GM18517 (cell line): ENCODE data around the gene PRAC2.

ENCODE experiments used
- ATAC-seq: cut with Tn5 transposase; IDR thresholded peaks from one replicate; pipeline ENCODE4 v1.9.1; 2021; ENCODE audit warnings: mild to moderate bottlenecking, moderate library complexity; ENCODE audit not compliant: unreplicated experiment

PRAC2 gene

DNA sequence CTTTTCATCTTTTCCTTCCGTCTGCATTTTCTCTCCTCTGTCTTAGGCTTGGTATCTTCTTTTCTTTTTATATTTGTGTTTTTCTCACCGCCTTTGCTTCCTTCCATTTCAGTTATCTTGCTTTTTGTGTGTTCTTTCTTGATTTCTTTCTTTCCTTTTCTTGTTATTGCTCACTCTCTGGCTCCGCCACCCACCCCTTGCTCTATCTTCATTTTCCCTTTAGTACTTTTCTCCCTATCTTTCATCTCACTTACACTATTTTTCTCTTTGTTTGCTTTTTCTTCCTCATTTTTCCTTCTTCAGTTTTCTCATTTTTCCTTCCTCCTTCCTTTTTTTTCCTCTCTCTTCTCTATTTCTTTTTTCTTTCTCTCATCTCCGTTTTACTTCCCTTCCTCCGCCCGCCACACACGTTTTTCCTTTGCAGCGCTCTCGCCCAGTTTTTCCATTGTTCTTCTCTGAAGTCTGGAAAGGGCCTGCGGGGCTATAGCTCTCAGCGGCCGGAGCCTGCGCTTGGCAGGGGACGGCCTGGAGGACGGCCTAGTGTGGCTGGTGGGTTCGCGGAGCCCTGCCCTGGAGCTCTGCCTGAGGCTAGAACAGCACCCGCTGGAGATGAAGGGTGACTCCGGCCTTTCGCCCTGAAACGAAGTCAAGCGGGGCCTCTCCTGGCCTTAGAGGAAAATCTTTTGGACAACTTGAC lies 10.8 kb downstream of the PRAC2 start:
- no peak for ATAC-seq

DNA sequence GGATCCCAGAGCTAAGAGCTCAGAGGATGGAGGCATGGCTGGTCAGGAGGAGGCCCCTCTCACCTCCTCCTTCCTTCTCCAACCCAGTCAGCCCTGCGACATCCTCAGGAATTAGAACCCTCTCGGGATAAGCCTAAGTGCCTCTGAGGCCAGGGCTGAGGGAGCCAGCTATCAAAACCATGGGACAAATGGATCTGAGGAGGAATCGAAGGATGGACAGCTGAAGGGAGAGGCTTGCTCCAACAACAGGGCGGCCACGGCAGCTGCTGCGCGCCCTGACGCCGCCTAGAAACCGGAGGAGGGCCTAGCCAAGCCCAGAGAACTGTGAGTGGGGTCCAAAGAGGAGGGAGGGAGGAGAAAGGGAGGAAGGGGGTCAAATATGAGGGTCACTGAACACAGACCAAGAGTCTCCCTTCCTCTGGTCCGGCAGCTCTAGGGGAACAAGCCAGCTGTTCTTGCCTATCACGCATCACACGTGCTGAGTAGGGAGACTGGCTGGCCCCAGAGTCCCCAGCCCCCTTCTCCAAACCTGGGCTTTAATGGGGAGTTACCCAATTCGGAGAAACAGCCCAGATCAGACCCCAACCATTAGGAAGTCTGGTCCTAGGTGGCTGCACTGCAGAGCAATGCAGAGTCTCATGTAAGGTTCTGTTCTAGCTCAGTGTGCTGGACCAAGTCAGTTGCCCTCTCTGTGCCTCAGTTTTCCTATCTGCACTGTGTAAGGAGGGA lies 11.5 kb downstream of the PRAC2 start:
- no peak for ATAC-seq

DNA sequence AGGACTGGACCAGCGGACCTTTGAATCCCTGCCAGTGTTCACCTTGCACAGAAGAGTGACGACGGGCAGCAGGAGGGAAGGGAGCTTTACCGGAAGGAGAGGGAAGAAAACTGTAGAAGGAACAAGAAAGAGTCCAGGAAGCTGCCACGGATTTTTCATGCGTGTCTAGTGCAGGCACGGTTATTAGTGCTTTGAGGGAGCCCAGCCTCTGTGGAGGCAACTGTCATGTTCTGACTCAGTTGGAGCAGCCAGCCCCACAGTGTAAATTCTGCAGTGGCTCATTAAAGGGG lies 12.0 kb downstream of the PRAC2 start:
- ATAC-seq: no peak

DNA sequence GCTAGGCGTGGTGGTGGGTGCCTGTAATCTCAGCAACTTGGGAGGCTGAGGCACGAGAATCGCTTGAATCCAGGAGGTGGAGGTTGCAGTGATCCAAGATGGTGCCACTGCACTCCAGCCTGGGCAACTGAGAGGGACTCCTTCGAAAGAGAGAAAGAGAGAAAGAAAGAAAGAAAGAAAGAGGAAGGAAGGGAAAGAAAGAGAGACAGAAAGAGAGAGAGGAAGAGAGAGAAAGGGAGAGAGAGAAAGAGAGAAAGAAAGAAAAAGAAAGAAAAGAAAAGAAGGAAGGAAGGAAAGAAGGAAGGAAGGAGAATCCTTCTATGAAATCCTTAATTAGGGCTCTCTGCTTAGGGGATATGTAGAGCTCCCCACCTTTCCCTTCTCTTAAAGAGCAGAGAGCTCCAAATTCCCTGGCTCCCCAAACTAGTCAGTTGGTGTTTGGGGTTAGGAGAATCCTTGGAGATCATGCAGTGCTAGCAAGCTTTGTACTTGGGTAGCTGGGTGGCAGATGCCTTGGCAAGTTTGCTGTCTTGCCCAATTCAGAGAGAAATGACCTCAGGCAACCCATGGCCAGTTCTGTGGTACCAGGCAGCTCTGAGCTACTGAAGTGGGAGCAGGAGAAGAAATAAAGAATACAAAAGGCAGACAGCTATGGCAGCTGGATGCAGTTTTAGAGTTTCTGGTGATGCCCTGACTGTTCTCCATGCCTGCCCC lies 14.5 kb downstream of the PRAC2 start:
- no peak for ATAC-seq

DNA sequence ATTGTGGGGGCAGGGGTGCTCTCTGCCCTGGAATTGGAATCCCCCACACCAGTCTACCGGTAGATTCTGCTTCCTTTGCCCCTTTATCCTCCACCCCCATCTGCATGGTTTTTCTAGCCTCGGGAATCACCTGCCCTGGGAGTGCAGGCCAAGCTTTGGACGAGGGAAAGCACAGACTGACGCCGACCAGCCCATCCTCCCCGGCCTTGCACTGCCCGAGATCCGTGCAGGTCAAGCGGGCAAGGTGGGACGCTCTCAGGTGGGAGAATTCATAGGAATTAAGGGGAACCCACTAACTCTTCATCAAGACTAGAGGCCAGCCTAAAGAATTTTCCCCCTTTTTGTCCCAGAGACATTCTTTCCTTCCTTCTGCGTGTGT lies 15.4 kb downstream of the PRAC2 start:
- no peak for ATAC-seq

DNA sequence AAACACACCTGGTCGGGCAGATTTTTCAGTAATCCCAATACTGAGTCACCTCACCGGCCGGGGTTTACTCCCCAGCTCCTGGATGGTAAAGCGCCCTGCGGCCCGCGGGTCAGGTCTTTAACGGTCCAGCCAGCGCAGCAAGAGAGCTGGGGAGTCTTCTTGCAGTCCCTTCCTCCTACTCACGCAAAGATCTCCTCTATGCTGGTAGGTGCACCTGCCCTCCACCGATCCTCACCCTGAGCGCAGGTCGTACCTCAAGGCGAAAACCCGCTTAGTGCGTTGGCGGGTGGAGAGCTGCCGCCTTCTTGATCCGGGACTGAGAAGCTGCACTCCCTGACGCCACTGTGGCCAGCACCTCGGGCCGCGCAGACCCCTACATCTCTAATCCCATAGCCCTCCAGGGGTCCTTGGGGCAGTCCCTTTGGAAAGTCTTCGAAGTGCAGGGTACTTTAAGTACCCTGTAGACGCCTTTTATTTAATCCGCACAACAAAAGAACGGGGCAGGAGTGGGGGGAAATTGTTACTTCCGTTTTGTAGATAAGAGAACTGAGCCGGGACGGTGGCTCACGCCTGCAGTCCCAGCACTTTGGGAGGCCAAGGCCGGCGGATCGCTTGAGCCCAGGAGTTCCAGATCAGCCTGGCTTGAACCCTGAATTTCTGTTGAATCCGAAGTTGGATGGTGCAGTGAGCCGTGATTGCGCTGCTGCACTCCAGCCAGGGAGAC lies 16.0 kb downstream of the PRAC2 start:
- no peak for ATAC-seq

DNA sequence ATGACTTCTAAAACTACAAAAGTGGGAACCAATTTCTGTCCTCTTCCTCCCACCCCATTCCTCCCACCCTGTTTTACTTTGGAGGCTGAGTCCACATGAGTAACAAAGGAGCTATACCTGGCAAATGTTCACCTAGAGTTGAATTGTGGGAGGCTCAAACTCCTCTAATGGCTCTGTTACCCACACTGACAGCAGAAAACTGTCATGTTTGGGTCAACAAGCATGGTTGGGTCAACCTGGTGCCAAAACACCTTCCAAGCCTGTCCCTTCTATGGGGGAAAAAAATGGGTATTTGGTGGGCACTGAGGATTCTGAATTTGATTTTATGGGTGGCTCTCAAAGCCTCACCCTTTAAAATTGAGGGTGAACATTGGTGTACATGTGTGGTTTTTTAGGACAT lies 17.6 kb downstream of the PRAC2 start:
- ATAC-seq: no peak

DNA sequence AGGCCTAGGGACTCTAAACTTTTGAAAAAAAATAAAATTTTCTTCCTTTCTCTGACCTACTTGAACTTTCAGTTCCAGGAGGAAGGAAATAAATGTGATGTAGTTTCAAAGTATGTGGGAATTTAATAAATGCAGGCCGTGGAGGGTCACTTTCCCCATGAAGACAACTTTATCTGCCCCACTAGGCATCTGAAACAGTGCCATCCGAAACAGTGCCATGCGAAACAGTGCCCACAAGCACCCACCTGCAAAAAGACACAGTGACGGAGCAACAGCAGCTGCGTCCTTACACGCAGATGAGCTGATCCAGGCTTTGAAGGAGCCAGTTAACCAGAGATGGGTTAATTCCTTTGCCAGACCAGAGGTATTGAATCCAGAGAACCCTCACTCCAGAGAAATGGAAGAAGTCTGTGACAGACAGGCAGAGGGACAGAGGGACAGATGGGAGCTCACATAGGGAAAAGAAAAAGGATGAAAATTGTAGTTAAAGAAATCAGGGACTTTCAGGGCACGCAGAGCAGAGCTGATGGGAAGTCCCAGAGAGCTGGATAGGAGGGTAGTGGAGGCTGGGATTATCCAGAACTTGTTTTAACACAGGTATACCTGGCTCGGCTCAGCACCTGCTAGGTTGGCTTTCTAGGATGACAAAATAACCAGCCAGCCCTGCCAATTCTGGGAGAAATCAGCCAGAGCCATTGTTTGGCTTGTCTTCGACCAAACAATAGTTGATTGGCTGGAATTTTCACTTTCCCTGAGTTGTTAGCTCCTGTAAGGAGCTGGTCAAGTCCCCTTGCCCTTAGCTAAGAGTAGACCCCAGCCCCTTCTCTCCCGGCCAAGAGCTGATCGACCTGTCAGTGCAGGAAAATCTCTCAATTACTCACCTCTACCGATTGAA lies 22.6 kb downstream of the PRAC2 start:
- ATAC-seq: no peak

DNA sequence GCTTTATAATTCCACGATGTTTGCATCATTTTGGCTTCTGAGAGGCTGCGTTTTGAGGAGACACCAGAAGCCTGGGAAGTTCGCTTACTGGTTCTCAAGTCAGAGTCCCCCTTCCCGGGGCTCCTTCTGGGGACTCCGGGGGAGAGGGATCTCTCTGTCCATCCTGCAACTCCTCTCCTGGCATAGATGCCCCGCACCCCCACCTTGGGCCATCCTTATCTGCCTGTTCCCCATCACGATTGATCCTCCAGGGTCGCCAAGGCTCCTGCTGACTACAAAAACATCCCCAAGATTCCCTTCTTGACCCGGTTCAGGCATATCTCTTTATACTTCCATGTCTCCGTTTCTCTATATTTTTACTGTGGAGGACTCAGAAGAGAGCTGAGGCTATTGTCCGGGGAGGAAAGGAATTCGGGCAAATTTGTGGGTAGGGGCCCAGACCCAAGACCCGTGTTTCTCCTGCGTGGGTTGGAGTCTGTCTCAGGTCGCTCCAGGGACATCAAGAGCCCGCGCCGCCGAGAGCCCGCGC lies 24.0 kb downstream of the PRAC2 start:
- ATAC-seq: no peak

DNA sequence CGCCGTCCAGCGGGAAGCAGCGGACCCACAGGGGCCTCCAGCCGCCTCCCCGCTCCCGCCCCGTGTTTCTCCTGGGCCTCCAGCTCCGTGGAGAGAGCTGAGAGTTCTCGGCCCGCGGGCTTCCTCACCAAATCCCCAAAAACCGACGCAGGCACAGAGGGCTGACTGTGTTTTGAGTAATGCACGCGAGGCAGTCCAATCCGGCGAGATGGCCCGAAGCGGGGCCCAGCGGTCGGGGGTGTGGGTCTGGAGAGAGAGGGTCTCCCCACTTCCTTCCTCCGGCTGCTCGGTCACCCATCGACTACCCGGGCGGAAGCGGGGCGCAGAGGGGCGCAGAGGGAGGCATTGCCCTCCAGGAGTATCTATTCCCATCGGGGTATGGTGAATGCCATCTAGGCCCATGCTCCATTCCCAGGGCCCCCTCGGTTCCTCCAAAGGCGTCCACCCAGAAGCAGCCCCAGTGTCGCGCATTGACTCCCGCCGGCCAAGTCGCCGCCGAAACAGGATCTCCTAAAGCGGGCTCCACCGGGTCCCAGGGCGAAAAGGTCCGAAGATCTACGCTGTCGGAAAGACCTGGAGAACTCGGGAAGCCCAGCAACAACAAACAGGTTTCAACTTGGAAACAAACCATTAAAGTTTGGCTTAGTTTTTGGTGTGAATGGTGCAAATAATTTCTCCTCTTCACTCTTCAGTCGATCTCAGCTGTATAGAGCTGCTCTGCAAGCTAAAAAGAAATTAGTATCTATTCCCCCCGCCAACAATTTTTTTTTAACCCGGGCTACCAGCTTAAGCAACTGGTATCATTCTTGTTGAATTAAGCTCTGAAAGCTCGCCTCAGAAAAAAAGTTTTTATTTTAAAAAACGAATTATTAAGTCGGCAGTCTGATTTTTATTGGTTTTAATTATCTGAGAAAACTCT lies 24.7 kb downstream of the PRAC2 start:
- no peak for ATAC-seq

DNA sequence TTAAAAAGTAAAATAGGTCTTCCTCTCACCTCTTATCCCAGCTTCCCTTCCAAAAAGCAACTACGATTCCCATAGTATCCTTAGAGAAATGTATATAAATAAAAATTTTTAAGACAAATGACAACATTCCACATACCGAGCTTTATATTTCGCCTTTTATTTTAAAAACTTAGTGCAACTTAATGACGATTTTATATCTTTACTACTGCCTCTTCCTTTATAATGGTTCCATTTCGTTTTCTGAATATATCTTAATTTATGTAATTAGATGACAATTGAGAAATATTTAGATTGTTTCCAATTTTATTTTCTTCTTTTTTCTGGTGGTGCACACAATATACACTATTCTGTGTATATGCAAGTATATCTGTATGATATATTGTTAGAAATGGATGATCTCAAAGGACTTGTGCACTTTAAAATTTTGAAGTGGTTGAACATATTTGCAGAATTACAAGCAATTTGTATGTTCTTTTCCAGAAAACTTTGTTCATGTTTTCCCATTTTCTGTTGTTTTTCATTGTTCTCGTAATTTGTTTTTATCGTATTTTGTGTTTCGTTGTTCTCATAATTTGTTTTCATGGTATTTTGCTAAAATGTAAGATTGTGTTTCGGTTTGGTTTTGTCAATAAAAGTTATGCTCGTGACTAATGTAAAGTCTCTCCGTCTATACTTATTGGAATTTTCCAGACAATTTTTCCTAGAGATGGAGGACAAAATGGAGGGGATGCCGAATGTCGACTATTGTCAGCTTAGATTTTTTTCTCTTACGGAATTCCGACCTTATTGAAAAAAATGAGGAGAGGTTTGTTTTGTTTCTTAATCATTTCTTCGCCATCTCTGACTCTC lies 26.0 kb downstream of the PRAC2 start:
- no peak for ATAC-seq

DNA sequence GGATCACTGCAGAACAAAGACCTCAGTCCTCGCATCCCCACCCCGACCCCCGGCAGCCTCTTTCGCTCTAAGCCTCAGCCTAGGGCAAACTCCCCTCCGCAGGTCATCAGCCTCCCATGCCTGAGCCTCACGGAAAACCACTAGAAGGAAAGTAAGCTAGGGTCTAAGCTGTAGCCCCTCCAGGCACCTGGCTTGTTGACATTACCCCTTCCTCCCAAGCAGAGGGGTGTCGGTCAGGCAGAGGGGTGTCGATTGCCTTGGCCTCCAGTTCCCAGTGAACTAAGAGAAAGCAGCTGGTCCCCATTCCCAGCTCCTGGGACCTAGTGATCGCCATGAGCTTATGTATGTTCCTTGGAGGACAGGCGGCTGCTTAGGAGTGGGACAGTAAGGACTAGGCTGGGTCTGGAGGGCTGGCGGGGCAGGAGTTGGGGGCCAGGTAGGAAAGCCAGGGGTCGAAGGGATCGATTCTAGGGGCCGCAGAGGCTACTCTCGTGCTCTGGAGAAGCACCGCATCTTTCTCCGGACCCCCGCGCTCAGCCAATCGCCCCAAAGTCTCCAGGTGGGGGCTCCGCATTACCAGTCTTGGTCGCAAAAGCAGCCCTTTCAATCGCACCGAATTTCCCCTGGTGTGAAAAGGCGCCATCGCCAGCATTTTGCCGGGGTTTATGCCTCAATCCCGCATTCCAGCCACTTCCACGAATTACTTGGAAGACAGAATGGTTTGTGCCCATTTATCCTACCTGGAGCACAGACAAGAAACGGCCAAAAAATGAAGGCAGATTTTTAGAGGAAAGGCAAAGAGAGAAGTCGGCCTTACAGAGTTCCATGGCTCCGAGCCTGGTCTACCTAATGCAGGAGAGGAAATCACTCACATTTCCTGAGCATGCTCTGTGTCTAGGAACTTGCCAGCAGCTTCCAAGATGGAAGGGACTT lies 26.9 kb downstream of the PRAC2 start:
- ATAC-seq: no peak

DNA sequence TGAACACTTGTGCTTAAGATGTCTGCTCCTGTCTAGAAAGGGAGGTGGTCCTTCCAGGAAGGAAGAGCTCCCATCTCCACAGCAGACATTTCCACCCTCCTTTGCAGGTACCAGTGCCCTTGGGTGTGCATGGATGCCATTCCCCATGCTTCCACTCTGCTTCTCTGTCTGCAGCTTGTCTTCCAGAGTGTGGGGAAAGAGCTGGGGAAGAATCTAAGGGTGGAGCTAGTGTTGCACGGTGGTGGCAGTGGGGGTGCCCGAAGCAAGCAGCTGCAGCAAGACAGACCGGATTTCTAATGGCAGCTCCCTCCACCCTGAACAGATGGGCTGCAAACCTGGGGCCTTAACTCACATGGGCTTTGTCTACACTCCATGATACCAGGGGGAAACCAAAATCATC lies 28.2 kb downstream of the PRAC2 start:
- ATAC-seq: no peak

DNA sequence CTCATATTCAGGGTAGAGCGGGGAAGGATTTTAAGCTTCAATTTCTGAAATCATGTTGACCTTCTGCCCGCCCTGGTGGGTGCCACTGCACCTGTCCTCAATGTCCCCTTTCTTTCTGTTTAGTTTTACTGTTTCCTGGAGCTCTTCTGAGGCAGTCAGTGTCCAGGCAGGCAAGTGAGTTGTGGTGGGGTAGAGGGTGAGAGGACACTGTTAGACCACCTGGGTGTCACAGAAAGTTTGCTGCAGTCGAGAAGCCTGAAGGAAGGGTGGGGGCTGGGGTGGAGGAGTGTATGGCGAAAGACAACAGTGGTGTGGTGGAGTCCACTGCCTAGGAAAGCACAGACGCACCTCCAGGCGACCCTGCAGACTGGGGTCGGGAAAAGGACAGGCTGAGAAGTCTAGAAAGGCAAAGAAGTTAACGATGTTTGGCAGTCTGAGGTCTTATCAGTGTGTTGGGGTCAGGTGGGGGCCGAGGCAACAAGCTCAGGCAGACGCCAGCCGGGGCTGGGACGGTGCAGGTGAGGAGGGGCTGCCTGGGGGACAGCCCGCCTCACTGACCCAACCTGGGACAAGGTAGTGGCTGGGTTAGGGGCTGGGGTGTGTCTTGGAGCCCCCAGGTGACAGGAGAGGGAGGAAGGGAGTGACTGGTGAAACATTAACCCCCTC lies 28.9 kb downstream of the PRAC2 start:
- ATAC-seq: no peak

DNA sequence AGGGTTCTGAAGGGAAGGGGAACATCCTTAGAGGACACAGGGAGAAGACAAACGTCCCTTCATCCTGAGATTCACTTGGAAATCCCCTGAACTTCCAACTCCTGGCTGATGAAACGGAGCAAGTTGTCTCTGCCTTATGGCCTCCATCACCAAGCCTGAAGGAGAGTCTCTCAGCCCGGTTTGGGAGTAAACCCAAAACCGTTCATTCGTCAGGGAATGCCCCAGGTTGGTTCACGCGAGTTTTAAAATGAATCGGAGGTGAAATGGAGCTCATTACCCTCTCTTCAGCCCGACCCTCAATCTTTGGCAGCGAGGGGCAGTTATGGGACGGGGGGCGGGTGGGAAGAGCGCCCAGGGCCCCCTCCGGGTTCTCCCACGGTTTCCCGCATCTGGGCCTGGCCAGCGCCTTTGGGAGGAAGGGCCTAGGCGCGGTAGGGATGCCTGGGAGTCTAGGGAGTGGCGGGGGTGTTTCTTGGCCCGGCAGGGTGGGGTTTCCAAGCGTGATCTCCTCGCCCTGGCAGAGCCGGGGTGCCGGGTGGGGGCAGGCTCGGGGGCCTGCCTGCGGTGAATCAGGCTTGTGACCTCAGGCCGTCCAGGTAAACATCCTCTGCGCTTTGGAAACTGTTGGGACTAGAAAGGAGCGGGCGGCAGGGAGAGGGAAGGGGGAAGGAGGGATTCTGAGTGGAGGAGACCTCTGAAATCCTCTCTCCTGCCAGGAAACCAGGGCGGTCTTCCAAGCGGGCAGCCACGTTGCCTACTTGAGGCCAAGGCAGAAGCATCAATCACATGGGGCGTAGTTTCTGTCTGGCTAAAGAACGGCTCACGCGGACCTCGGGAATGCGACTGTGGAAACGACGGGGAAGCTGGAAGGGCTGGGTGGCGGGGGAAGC lies 29.7 kb downstream of the PRAC2 start:
- ATAC-seq: no peak
